ENCODE data around the gene GPRIN3.

DNA sequence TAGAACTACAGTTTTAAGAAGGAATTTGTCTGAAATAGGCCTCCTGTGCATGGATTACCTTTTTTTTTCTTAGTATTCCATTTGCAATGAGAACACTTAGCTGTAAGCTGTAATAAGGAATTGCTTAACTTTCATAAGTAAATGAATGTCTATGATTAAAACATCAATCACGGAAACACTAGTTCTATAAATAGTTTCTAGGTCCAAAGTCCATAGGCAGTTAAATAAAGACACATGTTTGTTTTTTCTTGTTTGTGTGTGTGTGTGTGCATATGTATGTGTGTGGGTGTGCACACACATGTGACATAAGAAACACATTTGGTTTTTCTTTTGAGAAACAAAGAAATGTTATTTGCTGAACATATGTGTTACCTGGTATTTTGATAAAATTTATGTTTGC, 11.2 kb downstream of the GPRIN3 start:
- TF ChIP-seq, protein P1, sequence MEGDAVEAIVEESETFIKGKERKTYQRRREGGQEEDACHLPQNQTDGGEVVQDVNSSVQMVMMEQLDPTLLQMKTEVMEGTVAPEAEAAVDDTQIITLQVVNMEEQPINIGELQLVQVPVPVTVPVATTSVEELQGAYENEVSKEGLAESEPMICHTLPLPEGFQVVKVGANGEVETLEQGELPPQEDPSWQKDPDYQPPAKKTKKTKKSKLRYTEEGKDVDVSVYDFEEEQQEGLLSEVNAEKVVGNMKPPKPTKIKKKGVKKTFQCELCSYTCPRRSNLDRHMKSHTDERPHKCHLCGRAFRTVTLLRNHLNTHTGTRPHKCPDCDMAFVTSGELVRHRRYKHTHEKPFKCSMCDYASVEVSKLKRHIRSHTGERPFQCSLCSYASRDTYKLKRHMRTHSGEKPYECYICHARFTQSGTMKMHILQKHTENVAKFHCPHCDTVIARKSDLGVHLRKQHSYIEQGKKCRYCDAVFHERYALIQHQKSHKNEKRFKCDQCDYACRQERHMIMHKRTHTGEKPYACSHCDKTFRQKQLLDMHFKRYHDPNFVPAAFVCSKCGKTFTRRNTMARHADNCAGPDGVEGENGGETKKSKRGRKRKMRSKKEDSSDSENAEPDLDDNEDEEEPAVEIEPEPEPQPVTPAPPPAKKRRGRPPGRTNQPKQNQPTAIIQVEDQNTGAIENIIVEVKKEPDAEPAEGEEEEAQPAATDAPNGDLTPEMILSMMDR (IDR thresholded peaks at IDR 0.05): no peak
- TF ChIP-seq EP300 (IDR thresholded peaks at IDR 0.05): no peak
